Upper lobe of left lung (tissue), 6 donors: ENCODE data around the gene FTSJ3. TPM values are rescaled to one million over a fixed set of nuclear protein-coding genes. Genes with fewer than 3 reads are reported as not detected.

Experiments
- ATAC-seq, 2 donors: fragments of 200-7000 bp; cut with Tn5 transposase; one replicate each; pipeline ENCODE4 v1.9.1; 2022; ENCODE audit warnings: mild to moderate bottlenecking in 2 of 2, moderate library complexity in 2 of 2; ENCODE audit not compliant: low FRiP score in 2 of 2
- DNase-seq, 2 donors: peaks; one replicate each; pipeline ENCODE4 v3.0.0-alpha.2; 2019 to 2020
- H3K27ac ChIP-seq, 4 donors: fragments of 200-600 bp; sonication (generic); one replicate each; pipeline ENCODE4 v1.5.1; 2016 to 2019
- H3K27me3 ChIP-seq, 4 donors: fragments of 200-600 bp; sonication (generic); one replicate each; pipeline ENCODE4 v1.5.1; 2017 to 2019
- H3K36me3 ChIP-seq, 4 donors: fragments of 200-600 bp; sonication (generic); one replicate each; pipeline ENCODE4 v1.5.1; 2016 to 2019
- H3K4me1 ChIP-seq, 4 donors: fragments of 200-600 bp; sonication (generic); one replicate each; pipeline ENCODE4 v1.5.1; 2018 to 2019
- H3K4me3 ChIP-seq, 4 donors: fragments of 200-600 bp; sonication (generic); one replicate each; pipeline ENCODE4 v1.5.1; 2017 to 2019; ENCODE audit warnings: mild to moderate bottlenecking in 2 of 4, moderate library complexity in 1 of 4
- H3K9me3 ChIP-seq, 4 donors: fragments of 200-600 bp; sonication (generic); one replicate each; pipeline ENCODE4 v1.5.1; 2018 to 2019
- EP300 ChIP-seq, 4 donors: sonication (generic); formaldehyde crosslinking; IDR thresholded peaks; one replicate each; pipeline ENCODE4 v1.5.1; 2017; ENCODE audit warnings: antibody characterized with exemption in 4 of 4, control low read depth in 2 of 4
- POLR2A ChIP-seq, 4 donors: fragments of 450-650 bp; IDR thresholded peaks; one replicate each; pipeline ENCODE4 v1.5.1; 2016 to 2017; ENCODE audit warnings: antibody characterized with exemption in 4 of 4, mild to moderate bottlenecking in 2 of 4
- POLR2AphosphoS5 ChIP-seq, 2 donors: sonication (generic); formaldehyde crosslinking; IDR thresholded peaks; one replicate each; pipeline ENCODE4 v1.5.1; 2017; ENCODE audit warnings: antibody characterized with exemption in 2 of 2
- WGBS, 2 donors: methylation state at CpG; one replicate each; pipeline ENCODE4 v1.1.5; 2017 to 2018; 5-methylcytosine and 5-hydroxymethylcytosine counted together
- total RNA-seq, 6 donors: library from RNA; depleted of rRNA in 4 of 6; stranded (reverse); fragments of >200 nt in 4 of 6; gene quantifications; one replicate each; pipeline versions ENCODE4 v1.1.0 to v1.2.1, GENCODE V29; 2016 to 2021
- TF ChIP-seq, protein P1 (sequence below), 6 experiments: fragments of 450-650 bp in 4 of 6; fragments of 200-600 bp in 2 of 6; sonication (generic) in 2 of 6; IDR thresholded peaks; one replicate each; pipeline ENCODE4 v1.5.1; 2016 to 2019; ENCODE audit warnings: antibody characterized with exemption in 6 of 6
- donor health status: DM: no; HTN: no; CAD: no; lungs with moderate emphysema.
- donor health status: DM: no; HTN: yes; CAD: no; lungs with severe emphysema.

Gene FTSJ3
- total RNA-seq, 6 donors from 2014 or later = 24.7 to 75.4 (median 41.8) TPM

DNA sequence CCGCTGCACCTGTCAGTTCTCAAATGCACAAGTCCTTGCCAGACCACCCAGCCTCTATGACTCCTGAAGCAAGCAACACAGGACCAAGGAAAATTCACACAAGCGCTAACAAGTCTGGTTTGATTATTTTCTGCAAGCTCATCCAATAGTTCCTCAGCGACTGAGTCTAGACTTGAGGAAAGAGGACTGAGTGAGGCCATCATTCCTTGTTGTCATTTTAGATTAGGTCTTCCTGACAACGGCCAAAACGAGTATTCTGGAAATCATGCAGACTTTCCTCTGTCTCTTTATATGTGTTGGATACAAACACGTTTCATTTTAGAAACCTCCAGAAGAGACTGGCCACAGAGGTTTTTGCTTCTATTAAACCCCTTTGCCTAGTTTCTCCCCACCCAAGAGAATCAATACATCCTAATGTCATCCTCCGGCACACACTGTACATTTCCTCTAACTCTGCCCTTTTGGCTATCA is 54.6 kb downstream of the FTSJ3 start:
- WGBS, 2 donors = 4 to 5% methylated on average over 7 of the region's 7 CpGs
- H3K27ac ChIP-seq = peak overlapping the region; percentile 96 to 99 (median 97)
- TF ChIP-seq, protein P1, sequence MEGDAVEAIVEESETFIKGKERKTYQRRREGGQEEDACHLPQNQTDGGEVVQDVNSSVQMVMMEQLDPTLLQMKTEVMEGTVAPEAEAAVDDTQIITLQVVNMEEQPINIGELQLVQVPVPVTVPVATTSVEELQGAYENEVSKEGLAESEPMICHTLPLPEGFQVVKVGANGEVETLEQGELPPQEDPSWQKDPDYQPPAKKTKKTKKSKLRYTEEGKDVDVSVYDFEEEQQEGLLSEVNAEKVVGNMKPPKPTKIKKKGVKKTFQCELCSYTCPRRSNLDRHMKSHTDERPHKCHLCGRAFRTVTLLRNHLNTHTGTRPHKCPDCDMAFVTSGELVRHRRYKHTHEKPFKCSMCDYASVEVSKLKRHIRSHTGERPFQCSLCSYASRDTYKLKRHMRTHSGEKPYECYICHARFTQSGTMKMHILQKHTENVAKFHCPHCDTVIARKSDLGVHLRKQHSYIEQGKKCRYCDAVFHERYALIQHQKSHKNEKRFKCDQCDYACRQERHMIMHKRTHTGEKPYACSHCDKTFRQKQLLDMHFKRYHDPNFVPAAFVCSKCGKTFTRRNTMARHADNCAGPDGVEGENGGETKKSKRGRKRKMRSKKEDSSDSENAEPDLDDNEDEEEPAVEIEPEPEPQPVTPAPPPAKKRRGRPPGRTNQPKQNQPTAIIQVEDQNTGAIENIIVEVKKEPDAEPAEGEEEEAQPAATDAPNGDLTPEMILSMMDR (IDR thresholded peaks at IDR 0.05) = no peak
- TF ChIP-seq POLR2A (IDR thresholded peaks at IDR 0.05) (no peak), EP300 (IDR thresholded peaks at IDR 0.05) (no peak), POLR2AphosphoS5 (IDR thresholded peaks at IDR 0.05) (no peak)
- ATAC-seq (no peak), DNase-seq (no peak)
- peaks cover 35 to 65% (median 39%) of the 10 kb centered on the region in 4 donors for H3K4me1 ChIP-seq
- no peaks in the 10 kb centered on the region for H3K27me3 ChIP-seq
- peak overlapping the region; percentile 48 to 98 (median 78) for H3K4me3 ChIP-seq
- no peaks in the 10 kb centered on the region for H3K9me3 ChIP-seq
- H3K36me3 ChIP-seq = peaks cover 0 to 6% (median 2%) of the 10 kb centered on the region in 4 donors

Other genes with a start within 250 kb of the FTSJ3 start
- 10 to 100 TPM in 5 of 6 donors, 1 to 10 TPM in 1; 6.3 to 17.5 (median 13.5) TPM for gene TACO1, start 226.8 kb downstream of the FTSJ3 start, total RNA-seq
- 100 to 1,000 TPM in 1 of 6 donors, 10 to 100 TPM in 5; 55.1 to 116 (median 60.4) TPM for gene MAP3K3, start 205.2 kb downstream of the FTSJ3 start, total RNA-seq
- 100 to 1,000 TPM in 1 of 6 donors, 10 to 100 TPM in 5; 13.2 to 115 (median 21.6) TPM for gene LIMD2, start 127.5 kb downstream of the FTSJ3 start, total RNA-seq
- 10 to 100 TPM; 18.7 to 60.8 (median 32.4) TPM for gene STRADA, start 85.9 kb downstream of the FTSJ3 start, total RNA-seq
- gene CCDC47, start 54.1 kb downstream of the FTSJ3 start, total RNA-seq = 100 to 1,000 TPM in 1 of 6 donors, 10 to 100 TPM in 5; 65.9 to 118 (median 92.9) TPM
- 100 to 1,000 TPM in 2 of 6 donors, 10 to 100 TPM in 4; 76.8 to 345 (median 87.6) TPM for gene DDX42, start 53.5 kb downstream of the FTSJ3 start, total RNA-seq
- 100 to 1,000 TPM in 1 of 6 donors, 10 to 100 TPM in 5; 55.2 to 118 (median 88.1) TPM for gene PSMC5, start 232 bp downstream of the FTSJ3 start, total RNA-seq
- gene SMARCD2, start 15.0 kb upstream of the FTSJ3 start, total RNA-seq = 100 to 1,000 TPM in 3 of 6 donors, 10 to 100 TPM in 3; 77.0 to 137 (median 95.7) TPM
- not detected for gene CSH2, start 46.0 kb upstream of the FTSJ3 start, total RNA-seq
- not detected for gene GH2, start 54.3 kb upstream of the FTSJ3 start, total RNA-seq
- gene CSH1, start 68.9 kb upstream of the FTSJ3 start, total RNA-seq = not detected
- gene CSHL1, start 83.6 kb upstream of the FTSJ3 start, total RNA-seq = not detected
- not detected for gene GH1, start 91.2 kb upstream of the FTSJ3 start, total RNA-seq
- gene CD79B, start 104.7 kb upstream of the FTSJ3 start, total RNA-seq = 1 to 10 TPM in 4 of 6 donors, under 1 TPM in 1, not detected in 1; 0.91 to 6.3 (median 2.6) TPM
- gene SCN4A, start 145.3 kb upstream of the FTSJ3 start, total RNA-seq = under 1 TPM in 3 of 6 donors, not detected in 3; under 0.01 to 0.44 (median 0.20) TPM
- gene PRR29, start 170.7 kb upstream of the FTSJ3 start, total RNA-seq = 10 to 100 TPM in 3 of 6 donors, 1 to 10 TPM in 2, under 1 TPM in 1; 0.97 to 30.1 (median 12.1) TPM
- gene ICAM2, start 193.0 kb upstream of the FTSJ3 start, total RNA-seq = 100 to 1,000 TPM in 3 of 6 donors, 10 to 100 TPM in 3; 27.2 to 114 (median 82.0) TPM